Panc1 (cell line): ENCODE measurements around the gene SAMM50. TPM values are rescaled to one million over a fixed set of nuclear protein-coding genes. Genes with fewer than 3 reads are reported as not detected.

Experiments used
- ATAC-seq: fragments of 200-7000 bp; cut with Tn5 transposase; 2 replicates; pipeline ENCODE4 v1.9.1; 2020; ENCODE audit warnings: mild to moderate bottlenecking, moderate library complexity
- BruUV-seq: library from RNA; stranded (reverse); fragments of 400-500 nt; replicated peaks from 2 replicates; lab custom pipeline; 2021; lab: Mats Ljungman, UMichigan
- CTCF ChIA-PET: fragments of 300-600 bp; sonication (Branson Sonifier 250); formaldehyde crosslinking; loops from one replicate; lab custom pipeline; 2022; ENCODE audit warnings: antibody characterized with exemption; lab: Charles Lee
- POLR2A ChIA-PET: fragments of 300-600 bp; sonication (Branson Sonifier 250); formaldehyde crosslinking; loops from one replicate; lab custom pipeline; 2022; ENCODE audit warnings: antibody characterized with exemption; lab: Charles Lee
- DNase-seq: peaks from one replicate; pipeline ENCODE4 v3.0.0-alpha.2; 2010; ENCODE audit warnings: low read depth, low spot score
- H3K27ac ChIP-seq: 2 replicates; pipeline ENCODE4 v1.5.1; 2011; ENCODE audit warnings: mild to moderate bottlenecking, low read length, inconsistent platforms
- H3K27me3 ChIP-seq: fragments of 200-500 bp; sonication (Bioruptor generic); 2 replicates; pipeline ENCODE4 v1.6.0; 2014; ENCODE audit warnings: low read length, inconsistent platforms; ENCODE audit not compliant: control insufficient read depth, insufficient read depth
- H3K36me3 ChIP-seq: fragments of 200-500 bp; sonication (Bioruptor generic); 2 replicates; pipeline ENCODE4 v1.5.1; 2014; ENCODE audit warnings: inconsistent platforms, mild to moderate bottlenecking, low read length, moderate library complexity; ENCODE audit not compliant: control insufficient read depth, insufficient read depth
- H3K4me1 ChIP-seq: 2 replicates; pipeline ENCODE4 v1.5.1; 2011; ENCODE audit warnings: inconsistent platforms, mild to moderate bottlenecking, low read length, moderate library complexity; ENCODE audit not compliant: control insufficient read depth, insufficient read depth
- H3K4me3 ChIP-seq, 2 experiments: 2 replicates each; pipeline ENCODE4 v1.5.1; 2011 to 2012; ENCODE audit warnings: low read depth in 2 of 2, low read length in 2 of 2, mild to moderate bottlenecking in 2 of 2, inconsistent platforms in 1 of 2, moderate library complexity in 1 of 2
- H3K9me3 ChIP-seq: fragments of 200-500 bp; sonication (Bioruptor generic); 2 replicates; pipeline ENCODE4 v1.5.1; 2014; ENCODE audit warnings: low read depth, mild to moderate bottlenecking, inconsistent platforms, low read length, moderate library complexity; ENCODE audit not compliant: control insufficient read depth, insufficient read depth
- CTCF ChIP-seq: fragments of 450-650 bp; IDR thresholded peaks from 2 replicates; pipeline ENCODE4 v1.5.1; 2017; ENCODE audit warnings: mild to moderate bottlenecking
- POLR2AphosphoS5 ChIP-seq: IDR thresholded peaks from 2 replicates; pipeline ENCODE4 v1.6.1; 2012; ENCODE audit warnings: mild to moderate bottlenecking, low read depth, low read length, moderate library complexity
- REST ChIP-seq, 2 experiments: IDR thresholded peaks; 2 replicates each; pipeline ENCODE4 v1.6.1; 2011 to 2012; ENCODE audit warnings: low read depth in 2 of 2, control low read depth in 1 of 2, low read length in 1 of 2, mild to moderate bottlenecking in 1 of 2, moderate library complexity in 1 of 2; ENCODE audit not compliant: insufficient read depth in 1 of 2
- SIN3A ChIP-seq: IDR thresholded peaks from 2 replicates; pipeline ENCODE4 v1.6.1; 2012; ENCODE audit warnings: low read depth, mild to moderate bottlenecking, low read length, moderate library complexity, borderline replicate concordance; ENCODE audit not compliant: insufficient read depth
- TCF7L2 ChIP-seq: IDR thresholded peaks from 2 replicates; pipeline ENCODE4 v1.6.1; 2011; ENCODE audit warnings: mild to moderate bottlenecking, low read depth, low read length, inconsistent platforms
- in situ Hi-C: cut with HindIII; loops from 2 replicates; pipeline ENCODE4 v1.10.0; 2016; ENCODE audit warnings: low sequenced_read_pairs, low pct_unique_long_range_greater_than_20kb
- intact Hi-C: fragments of 100-400 bp; cut with micrococcal nuclease; formaldehyde crosslinking; loops from one replicate; pipeline ENCODE4 v1.10.0; 2022; ENCODE audit not compliant: unreplicated experiment
- total RNA-seq: library from RNA; stranded (reverse); gene quantifications from one replicate; pipeline ENCODE4 v1.2.1, GENCODE V29; 2021; ENCODE audit not compliant: unreplicated experiment

The SAMM50 gene
- total RNA-seq, 1 experiment from 2014 or later = 40.5 TPM

- Histone ChIP-seq H3K9me3 (no peaks in the 10 kb centered on the region), H3K4me1 (no peaks in the 10 kb centered on the region), H3K27ac (no peak overlapping the region), H3K36me3 (no peaks in the 10 kb centered on the region), H3K4me3 (no peak overlapping the region), H3K27me3 (no peaks in the 10 kb centered on the region)
- CTCF ChIA-PET = no interaction called here
- TF ChIP-seq TCF7L2 (no peak), REST (IDR thresholded peaks at IDR 0.05; ENCODE audit: insufficient read depth in 1 of 2, low read depth in 2 of 2, low read length in 1 of 2) (no peak), POLR2AphosphoS5 (no peak), SIN3A (no peak), CTCF (no peak)
- intact Hi-C loops = no loop called here
- no peak for ATAC-seq
- POLR2A ChIA-PET = no interaction called here
- BruUV-seq = no TSS peak
- DNase-seq = no peak
- in situ Hi-C loops = no loop called here
Measured at GRCh38 chr22:43931771-43932170, 23.5 kb upstream of the SAMM50 start.

GRCh38 chr22:43941449-43941848, 13.8 kb upstream of the SAMM50 start:
- no peaks in the 10 kb centered on the region for H3K4me1 ChIP-seq
- no peak overlapping the region for H3K27ac ChIP-seq
- H3K36me3 ChIP-seq = no peaks in the 10 kb centered on the region
- TF ChIP-seq CTCF (no peak), REST (IDR thresholded peaks at IDR 0.05; ENCODE audit: insufficient read depth in 1 of 2, low read depth in 2 of 2, low read length in 1 of 2) (no peak), POLR2AphosphoS5 (no peak), TCF7L2 (no peak), SIN3A (no peak)
- CTCF ChIA-PET = no interaction called here
- H3K9me3 ChIP-seq = no peaks in the 10 kb centered on the region
- in situ Hi-C loops = no loop called here
- no peak for DNase-seq
- POLR2A ChIA-PET = interaction anchor here (0.6 kb wide), 1 partner anchor 1327 kb away, joined by 6 read pairs; the partner anchor contains the start of gene POLDIP3
- ATAC-seq = no peak
- no peaks in the 10 kb centered on the region for H3K27me3 ChIP-seq
- BruUV-seq = no TSS peak
- intact Hi-C loops = no loop called here
- no peak overlapping the region for H3K4me3 ChIP-seq
